SH-SY5Y (cell line): Measurements from ENCODE around the gene CCL21.
A peak's percentile ranks its signal among the peaks of the same experiment; 100 is the strongest.

Experiments used
- GATA2 ChIP-seq: IDR thresholded peaks from 2 replicates; pipeline ENCODE4 v1.6.1; 2011; ENCODE audit warnings: mild to moderate bottlenecking, low read depth, low read length
- GATA3 ChIP-seq: IDR thresholded peaks from 2 replicates; pipeline ENCODE4 v1.6.1; 2011; ENCODE audit warnings: low read depth, mild to moderate bottlenecking, low read length, moderate library complexity

CCL21 gene

GRCh38 chr9:34686732-34687131 is 23.2 kb downstream of the CCL21 start:
- TF ChIP-seq GATA2, result no peak
- TF ChIP-seq GATA3, result no peak

DNA sequence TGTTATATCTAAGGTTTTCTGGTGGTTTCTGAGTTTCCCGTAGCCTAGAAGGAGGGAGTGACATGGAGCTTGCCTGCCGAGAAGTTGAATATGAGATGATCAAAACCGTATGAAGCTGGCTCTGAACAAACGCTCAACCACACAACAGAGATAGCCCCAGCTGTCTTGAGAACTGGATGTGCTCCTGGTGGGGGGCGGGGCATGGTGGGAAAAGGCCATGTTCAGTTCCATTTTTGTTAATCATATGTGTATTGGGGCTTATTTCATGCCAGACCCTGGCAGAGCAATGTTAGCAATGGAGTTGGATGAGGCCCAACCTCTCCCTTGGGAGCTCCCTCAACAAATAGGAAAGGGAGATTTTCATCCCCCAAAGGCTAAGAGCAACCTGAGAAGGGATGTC is 23.7 kb downstream of the CCL21 start:
- TF ChIP-seq GATA2 (no peak), GATA3 (no peak)

GRCh38 chr9:34685591-34685990 is 24.3 kb downstream of the CCL21 start:
- TF ChIP-seq GATA3, result no peak
- TF ChIP-seq GATA2, result no peak

DNA sequence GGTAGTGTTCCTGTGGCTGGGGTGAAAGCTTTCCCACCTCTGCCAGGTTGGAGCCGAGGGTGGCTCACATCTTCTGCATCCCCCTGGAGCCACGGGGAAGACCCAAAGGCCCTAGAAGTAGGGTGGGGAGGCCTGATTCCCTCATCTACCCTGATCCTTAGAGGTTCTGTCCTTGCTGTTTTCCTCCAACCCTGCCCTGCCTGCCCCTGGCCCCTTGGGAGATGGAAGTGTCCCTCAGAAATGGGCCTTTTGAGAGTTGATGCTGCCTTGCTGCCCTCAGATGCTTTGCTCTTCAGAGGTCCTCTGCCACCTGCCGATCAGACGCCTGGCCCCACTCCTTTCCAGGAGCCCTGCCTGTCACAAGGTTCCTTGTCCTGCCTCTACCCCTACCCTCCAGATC is 25.1 kb downstream of the CCL21 start:
- TF ChIP-seq GATA3 (no peak), GATA2 (no peak)

DNA sequence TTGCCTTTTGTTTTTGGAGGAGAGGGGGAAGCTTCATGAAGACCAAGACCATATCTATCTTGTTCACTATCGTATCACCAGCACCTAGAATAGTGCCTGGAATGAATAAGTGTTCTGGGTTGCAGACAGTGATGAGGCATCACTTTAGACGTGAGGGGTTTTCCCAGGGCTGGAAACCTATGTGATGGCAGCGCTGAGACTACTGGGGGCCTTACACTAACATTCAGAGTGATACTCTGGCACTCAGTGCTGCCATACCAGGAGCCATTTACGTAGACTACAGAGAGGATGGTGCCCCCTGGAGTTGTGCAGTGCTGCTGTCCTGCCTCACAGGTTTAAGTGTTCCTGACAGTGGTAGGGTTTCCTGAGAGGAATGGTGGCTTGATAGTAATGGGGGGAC is 25.8 kb downstream of the CCL21 start:
- no peak for TF ChIP-seq GATA2
- no peak for TF ChIP-seq GATA3

- TF ChIP-seq GATA2, result no peak
- no peak for TF ChIP-seq GATA3
Observed at GRCh38 chr9:34675869-34676268, 34.1 kb downstream of the CCL21 start.

DNA sequence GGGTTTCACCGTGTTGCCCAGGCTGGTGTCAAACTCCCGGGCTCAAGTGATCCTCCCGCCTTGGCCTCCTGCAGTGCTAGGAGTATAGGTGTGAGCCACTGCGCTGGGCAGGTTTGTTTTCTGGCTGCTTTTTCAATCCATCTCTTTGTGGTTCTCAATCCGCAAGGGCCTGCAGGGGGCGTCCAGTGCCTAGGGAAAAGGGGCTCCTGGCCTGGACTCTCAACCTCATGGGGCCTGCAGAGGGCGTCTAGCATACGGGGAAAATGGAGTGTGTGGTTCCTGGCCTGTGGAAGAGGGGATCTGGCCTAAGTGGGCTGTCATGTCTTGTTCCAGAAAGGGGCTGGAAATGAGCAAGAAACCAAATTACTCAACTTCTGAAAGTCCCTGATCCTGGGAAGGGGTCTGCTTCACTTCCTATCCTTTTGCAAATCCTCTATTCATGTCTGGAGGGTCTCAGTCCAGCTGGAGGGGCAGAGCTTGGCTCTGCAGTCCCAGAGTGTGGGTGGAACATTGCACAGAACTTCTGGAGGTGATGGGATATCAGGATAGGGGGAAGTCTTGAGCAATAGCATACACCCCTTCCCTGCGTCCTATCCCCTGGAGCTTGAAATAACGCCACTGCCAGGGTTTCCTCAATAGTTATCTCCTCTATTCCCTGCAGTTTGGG is 34.8 kb downstream of the CCL21 start:
- TF ChIP-seq GATA2, result no peak
- TF ChIP-seq GATA3, result no peak

DNA sequence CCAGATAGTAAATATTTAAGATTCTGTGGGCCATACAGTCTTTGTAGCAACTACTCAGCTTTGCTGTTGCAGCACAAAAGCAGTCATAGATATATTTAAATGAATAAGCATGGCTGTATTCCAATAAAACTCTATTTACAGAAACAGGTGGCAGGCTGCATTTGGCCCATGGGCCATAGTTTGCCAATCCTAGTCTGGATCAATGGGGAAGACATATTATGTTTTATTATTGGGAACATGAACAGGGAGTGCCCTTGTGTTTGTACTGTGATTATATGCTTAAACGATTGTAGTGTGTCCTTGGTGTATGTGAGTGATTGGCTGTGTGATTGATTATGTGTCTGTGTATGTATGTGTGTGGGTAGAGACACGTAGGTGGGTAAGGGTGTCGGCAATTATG is 35.5 kb downstream of the CCL21 start:
- TF ChIP-seq GATA3, result no peak
- TF ChIP-seq GATA2, result no peak

- no peak for TF ChIP-seq GATA3
- TF ChIP-seq GATA2, result no peak
Observed at GRCh38 chr9:34671307-34671706, 38.6 kb downstream of the CCL21 start.

GRCh38 chr9:34669809-34670562 is 40.0 kb downstream of the CCL21 start:
- TF ChIP-seq GATA3 (no peak), GATA2 (no peak)

GRCh38 chr9:34665381-34666250 is 44.3 kb downstream of the CCL21 start:
- TF ChIP-seq GATA3, result no peak
- TF ChIP-seq GATA2, result peak; percentile 7; the same call in 1 of the 2 replicates

- TF ChIP-seq GATA3, result no peak
- TF ChIP-seq GATA2, result no peak
Observed at GRCh38 chr9:34665067-34665380, 44.9 kb downstream of the CCL21 start.

DNA sequence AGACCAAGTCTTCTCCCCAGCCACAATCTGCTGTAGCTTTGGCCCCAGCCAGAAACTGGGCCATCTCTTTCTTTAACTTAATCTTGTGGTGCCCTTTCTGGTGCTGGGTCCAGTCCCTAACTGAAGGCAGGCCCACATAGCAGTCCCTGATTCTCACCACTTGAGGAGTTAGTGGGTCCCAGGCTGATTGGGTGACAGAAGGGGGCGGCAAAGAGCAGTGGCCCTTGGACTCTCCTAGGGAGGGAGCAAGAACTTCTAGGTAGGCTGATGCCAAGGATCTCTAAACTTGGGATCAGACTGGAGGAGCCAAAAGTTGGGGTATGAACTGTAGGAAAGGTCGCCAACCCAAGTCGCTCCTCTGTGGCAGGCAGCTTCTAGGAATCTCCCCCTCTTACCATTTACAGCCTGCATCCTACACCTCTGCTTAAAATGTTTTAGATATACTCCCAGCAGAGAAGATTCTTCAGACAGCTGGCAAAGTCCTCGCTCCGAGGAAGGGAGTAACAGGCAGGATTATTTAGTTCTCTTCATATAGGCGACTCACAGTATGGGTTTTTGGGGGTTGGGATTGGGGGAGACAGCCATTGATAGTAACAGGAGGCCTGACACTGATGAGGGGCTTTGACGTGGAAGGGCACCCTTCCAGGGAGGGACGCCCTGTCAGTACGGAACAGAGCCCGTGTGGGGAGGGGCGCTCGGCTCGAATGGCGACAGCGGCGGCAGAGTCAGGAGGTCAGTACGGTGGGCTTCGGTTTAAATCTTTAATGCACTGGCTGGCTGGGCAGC is 45.5 kb downstream of the CCL21 start:
- TF ChIP-seq GATA3 (no peak), GATA2 (no peak)

DNA sequence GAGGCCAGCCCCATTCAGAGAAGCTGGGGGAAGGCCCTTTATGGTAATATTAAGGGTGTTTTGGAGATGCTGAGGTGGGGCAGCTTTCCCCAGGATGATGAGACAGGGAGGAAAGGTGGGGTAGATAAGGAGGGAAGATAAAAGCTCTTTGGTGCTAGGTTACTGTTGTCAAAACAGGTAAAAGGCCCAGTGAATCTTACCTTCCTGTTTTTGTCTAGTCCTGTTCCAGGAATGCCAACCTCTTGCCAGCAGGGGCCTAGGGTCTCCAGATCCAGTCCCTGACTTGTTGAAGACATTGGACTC is 46.7 kb downstream of the CCL21 start:
- TF ChIP-seq GATA2 (no peak), GATA3 (no peak)
